Esophagus squamous epithelium (tissue), 5 donors: ENCODE measurements around the gene FBXL19. TPM values are rescaled to one million over a fixed set of nuclear protein-coding genes. Genes with fewer than 3 reads are reported as not detected.

Experiments used
- DNase-seq: peaks from one replicate; lab custom pipeline; 2025; lab: John Stamatoyannopoulos, UW
- H3K27ac ChIP-seq, 4 donors: fragments of 200-600 bp; sonication (generic); one replicate each; pipeline ENCODE4 v1.5.1; 2016 to 2019; ENCODE audit warnings: mild to moderate bottlenecking in 1 of 4
- H3K27me3 ChIP-seq, 4 donors: fragments of 200-600 bp; sonication (generic); 1 replicate in 3 of 4; 2 replicates in 1 of 4; pipeline versions ENCODE4 v1.5.1 to v1.6.0; 2017 to 2021; ENCODE audit warnings: antibody characterized with exemption in 1 of 4
- H3K36me3 ChIP-seq, 3 donors: fragments of 200-600 bp; sonication (generic); one replicate each; pipeline ENCODE4 v1.5.1; 2016 to 2019
- H3K4me1 ChIP-seq, 3 donors: fragments of 200-600 bp; sonication (generic); one replicate each; pipeline ENCODE4 v1.5.1; 2017 to 2019
- H3K4me3 ChIP-seq, 4 donors: fragments of 200-600 bp; sonication (generic); 1 replicate in 3 of 4; 2 replicates in 1 of 4; pipeline ENCODE4 v1.5.1; 2016 to 2019; ENCODE audit warnings: mild to moderate bottlenecking in 2 of 4, moderate library complexity in 1 of 4
- H3K9me3 ChIP-seq, 3 donors: fragments of 200-600 bp; sonication (generic); one replicate each; pipeline ENCODE4 v1.5.1; 2016 to 2019
- POLR2A ChIP-seq, 4 donors: fragments of 450-650 bp; IDR thresholded peaks; one replicate each; pipeline ENCODE4 v1.6.1; 2017; ENCODE audit warnings: antibody characterized with exemption in 4 of 4, mild to moderate bottlenecking in 4 of 4, moderate library complexity in 3 of 4
- WGBS, 2 donors: methylation state at CpG; one replicate each; pipeline ENCODE4 v1.1.5; 2018; 5-methylcytosine and 5-hydroxymethylcytosine counted together
- intact Hi-C: fragments of 100-400 bp; cut with DNase I; formaldehyde crosslinking; loops from one replicate; pipeline ENCODE4 v1.15.0; 2022
- total RNA-seq, 4 donors: library from RNA; depleted of rRNA; stranded (reverse); fragments of >200 nt; gene quantifications; one replicate each; pipeline ENCODE4 v1.1.0, GENCODE V29; 2016
- TF ChIP-seq, protein P1 (sequence below), 6 experiments: fragments of 450-650 bp in 4 of 6; fragments of 200-600 bp in 2 of 6; sonication (generic) in 2 of 6; IDR thresholded peaks; one replicate each; pipeline ENCODE4 v1.5.1; 2016 to 2019; ENCODE audit warnings: antibody characterized with exemption in 6 of 6, mild to moderate bottlenecking in 4 of 6, moderate library complexity in 4 of 6
- donor health status: DM: yes; HTN: yes; CAD: no.

The FBXL19 gene
- total RNA-seq, 4 donors from 2014 or later: 17.0 to 28.7 (median 25.1) TPM

DNA sequence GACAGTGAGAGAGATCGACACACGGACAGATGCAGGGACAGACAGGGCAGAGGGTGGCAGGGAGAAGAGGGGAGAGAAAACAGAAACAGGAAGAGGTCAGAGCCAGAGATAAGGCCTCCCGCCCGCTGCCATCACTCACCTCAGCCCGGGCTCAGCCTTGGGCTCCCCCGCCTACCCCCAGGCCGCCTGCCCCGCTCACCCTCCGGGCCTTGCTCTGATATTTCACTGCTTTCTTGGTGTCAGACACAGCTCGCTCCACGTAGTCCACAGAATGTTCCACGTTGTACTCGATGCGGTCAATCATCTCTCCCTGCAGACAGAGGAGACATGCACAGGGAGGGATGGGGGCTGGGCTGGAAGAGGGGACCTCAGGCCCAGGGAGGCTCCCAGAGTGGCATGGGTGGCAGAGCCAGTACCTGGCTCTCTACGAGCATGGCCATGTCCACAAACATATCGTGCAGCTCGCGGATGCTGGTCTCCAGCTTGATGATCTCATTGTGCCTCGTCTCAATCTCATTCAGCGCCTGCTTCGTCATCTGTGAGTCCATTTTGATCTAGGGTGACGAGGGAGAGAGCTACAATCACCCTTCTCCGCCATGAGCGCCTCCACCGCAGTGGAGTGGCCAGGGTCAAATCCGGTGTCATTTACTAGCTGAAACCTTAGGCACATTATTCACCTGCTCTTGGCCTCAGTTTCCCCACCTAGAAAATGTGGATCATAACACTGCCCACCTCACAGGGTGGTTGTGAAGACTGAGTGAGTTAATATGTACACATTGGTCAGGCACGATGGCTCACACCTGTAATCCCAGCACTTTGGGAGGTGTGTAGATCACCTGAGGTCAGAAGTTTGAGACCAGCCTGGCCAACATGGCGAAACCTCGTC, 69.8 kb downstream of the FBXL19 start:
- Histone ChIP-seq H3K4me1 (peaks cover 14 to 22% (median 15%) of the 10 kb centered on the region in 3 donors), H3K27ac (no peak overlapping the region), H3K27me3 (no peaks in the 10 kb centered on the region), H3K36me3 (peaks cover 0 to 4% (median 0%) of the 10 kb centered on the region in 3 donors), H3K9me3 (no peaks in the 10 kb centered on the region), H3K4me3 (no peak overlapping the region)
- WGBS, 2 donors: 72 to 78% methylated on average over 21 of the region's 29 CpGs
- intact Hi-C loops: no loop called here
- TF ChIP-seq, protein P1, sequence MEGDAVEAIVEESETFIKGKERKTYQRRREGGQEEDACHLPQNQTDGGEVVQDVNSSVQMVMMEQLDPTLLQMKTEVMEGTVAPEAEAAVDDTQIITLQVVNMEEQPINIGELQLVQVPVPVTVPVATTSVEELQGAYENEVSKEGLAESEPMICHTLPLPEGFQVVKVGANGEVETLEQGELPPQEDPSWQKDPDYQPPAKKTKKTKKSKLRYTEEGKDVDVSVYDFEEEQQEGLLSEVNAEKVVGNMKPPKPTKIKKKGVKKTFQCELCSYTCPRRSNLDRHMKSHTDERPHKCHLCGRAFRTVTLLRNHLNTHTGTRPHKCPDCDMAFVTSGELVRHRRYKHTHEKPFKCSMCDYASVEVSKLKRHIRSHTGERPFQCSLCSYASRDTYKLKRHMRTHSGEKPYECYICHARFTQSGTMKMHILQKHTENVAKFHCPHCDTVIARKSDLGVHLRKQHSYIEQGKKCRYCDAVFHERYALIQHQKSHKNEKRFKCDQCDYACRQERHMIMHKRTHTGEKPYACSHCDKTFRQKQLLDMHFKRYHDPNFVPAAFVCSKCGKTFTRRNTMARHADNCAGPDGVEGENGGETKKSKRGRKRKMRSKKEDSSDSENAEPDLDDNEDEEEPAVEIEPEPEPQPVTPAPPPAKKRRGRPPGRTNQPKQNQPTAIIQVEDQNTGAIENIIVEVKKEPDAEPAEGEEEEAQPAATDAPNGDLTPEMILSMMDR (IDR thresholded peaks at IDR 0.05): no peak
- no peak for TF ChIP-seq POLR2A (IDR thresholded peaks at IDR 0.05)
- no peak for DNase-seq

DNA sequence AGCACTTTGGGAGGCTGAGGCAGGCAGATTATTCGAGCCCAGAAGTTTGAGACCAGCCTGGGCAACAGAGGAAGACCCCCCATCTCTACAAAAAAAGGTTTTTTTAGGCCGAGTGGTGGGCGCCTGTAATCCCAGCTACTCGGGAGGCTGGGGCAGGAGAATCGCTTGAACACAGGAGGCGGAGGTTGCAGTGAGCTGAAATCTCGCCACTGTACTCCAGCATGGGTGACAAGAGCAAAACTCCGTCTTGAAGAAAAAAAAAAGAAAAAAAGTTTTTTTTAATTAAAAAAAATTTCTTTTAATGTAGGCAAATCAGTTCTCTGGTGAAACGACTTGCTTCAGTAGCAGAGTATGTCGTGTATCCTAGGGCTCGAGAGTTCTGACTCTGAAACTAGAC, 72.6 kb downstream of the FBXL19 start:
- H3K36me3 ChIP-seq: no peaks in the 10 kb centered on the region
- peak overlapping the region in 2 of 4 donors; percentile 59 to 83 for H3K4me3 ChIP-seq
- intact Hi-C loops: loop anchor here (5.0 kb wide), 1 partner anchor 41 kb away; no protein-coding TSS in a partner anchor
- 65 to 71% methylated on average over 11 of the region's 11 CpGs for WGBS, 2 donors
- H3K9me3 ChIP-seq: no peaks in the 10 kb centered on the region
- TF ChIP-seq POLR2A (IDR thresholded peaks at IDR 0.05): no peak
- TF ChIP-seq, protein P1 (IDR thresholded peaks at IDR 0.05): no peak
- peak overlapping the region; percentile 76 to 94 (median 84) for H3K27ac ChIP-seq
- H3K4me1 ChIP-seq: peaks cover 16 to 47% (median 26%) of the 10 kb centered on the region in 3 donors
- H3K27me3 ChIP-seq: no peaks in the 10 kb centered on the region
- DNase-seq: no peak

DNA sequence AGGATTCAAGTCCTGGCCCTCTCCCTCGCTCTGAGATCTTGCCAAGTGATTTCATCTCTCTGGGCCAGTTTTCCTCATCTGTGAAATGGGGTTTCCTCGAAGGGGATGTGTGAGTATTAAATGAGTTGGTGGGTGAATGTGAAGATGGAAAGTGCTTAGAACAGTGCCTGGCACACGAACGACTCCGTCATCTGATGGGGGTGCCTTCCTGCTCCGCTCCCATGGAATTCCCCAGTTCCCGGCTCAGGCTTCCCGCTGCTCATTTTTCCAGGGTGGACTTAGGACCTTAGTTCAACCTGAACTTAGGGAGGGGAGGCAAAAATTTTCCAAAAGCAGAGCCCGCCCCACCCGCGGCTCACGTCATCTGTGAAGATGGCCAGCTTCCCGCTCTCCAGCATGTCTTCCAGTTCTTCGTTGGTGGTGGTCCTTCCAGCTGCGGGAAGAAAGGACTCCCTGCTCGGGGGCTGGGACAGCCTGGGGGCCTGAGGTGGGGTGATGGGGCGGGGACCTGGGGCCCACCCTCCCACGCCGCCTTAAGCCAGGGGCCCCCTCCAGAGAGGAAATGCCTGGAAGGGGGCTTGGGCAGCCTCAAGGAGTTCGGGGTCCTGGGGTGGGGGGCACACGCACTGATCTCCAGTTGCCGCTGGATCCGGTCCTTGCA, 73.1 kb downstream of the FBXL19 start:
- peak overlapping the region; percentile 76 to 94 (median 84) for H3K27ac ChIP-seq
- H3K9me3 ChIP-seq: no peaks in the 10 kb centered on the region
- H3K4me1 ChIP-seq: peaks cover 18 to 52% (median 29%) of the 10 kb centered on the region in 3 donors
- H3K27me3 ChIP-seq: no peaks in the 10 kb centered on the region
- H3K4me3 ChIP-seq: peak overlapping the region; percentile 38 to 83 (median 58)
- H3K36me3 ChIP-seq: no peaks in the 10 kb centered on the region
- TF ChIP-seq, protein P1 (IDR thresholded peaks at IDR 0.05): no peak
- no peak for TF ChIP-seq POLR2A (IDR thresholded peaks at IDR 0.05)
- intact Hi-C loops: loop anchor here (5.0 kb wide), 1 partner anchor 41 kb away; no protein-coding TSS in a partner anchor
- 14 to 23% methylated on average over 8 to 10 of the region's 23 CpGs for WGBS, 2 donors
- no peak for DNase-seq

DNA sequence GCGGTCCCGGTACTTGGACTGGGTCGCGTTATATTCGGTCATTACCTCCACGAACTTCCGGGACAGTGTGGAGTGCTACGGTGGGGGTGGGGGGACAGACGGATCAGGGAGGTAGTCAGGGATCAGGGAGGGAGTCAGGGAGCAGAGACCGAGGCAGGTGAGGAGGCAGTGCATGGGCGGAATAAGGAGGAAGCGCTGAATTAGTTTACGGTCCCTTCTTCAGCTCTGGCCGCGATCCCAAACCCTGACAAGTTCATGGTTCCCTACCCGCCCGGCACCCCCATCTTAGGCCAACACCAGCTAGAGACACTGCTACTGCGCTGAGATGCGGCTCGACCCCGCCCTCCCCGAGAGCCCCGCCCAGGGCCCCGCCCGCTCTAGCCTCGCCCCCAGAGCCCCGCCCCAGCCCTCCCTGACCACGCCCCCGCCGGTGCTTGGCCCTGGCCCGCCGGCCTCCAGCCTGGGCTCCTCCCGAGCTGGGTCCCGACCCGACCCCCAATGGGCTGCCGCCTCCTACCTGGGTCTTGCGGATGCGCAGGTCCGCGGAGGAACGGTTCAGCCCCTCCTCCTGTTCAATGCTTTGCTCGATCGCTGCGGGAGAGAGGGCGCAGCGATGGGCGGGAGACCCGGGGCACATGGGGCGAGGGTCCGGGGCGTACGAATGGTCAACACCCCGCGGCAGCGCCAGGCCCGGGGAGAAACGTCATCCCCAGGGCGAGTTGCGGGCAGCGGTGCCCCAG, 73.8 kb downstream of the FBXL19 start:
- Histone ChIP-seq H3K9me3 (no peaks in the 10 kb centered on the region), H3K27me3 (no peaks in the 10 kb centered on the region), H3K36me3 (no peaks in the 10 kb centered on the region), H3K4me3 (peak overlapping the region; percentile 38 to 83 (median 58)), H3K4me1 (peaks cover 22 to 59% (median 33%) of the 10 kb centered on the region in 3 donors), H3K27ac (peak overlapping the region; percentile 76 to 94 (median 84))
- DNase-seq: no peak
- whole genome bisulfite sequencing, 2 donors: 2 to 5% methylated on average over 9 to 14 of the region's 60 CpGs
- TF ChIP-seq, protein P1 (IDR thresholded peaks at IDR 0.05): no peak
- peak in 2 of 4 donors; percentile 54 to 76 for TF ChIP-seq POLR2A (IDR thresholded peaks at IDR 0.05)
- intact Hi-C loops: loop anchor here (5.0 kb wide), 1 partner anchor 40 kb away; no protein-coding TSS in a partner anchor
